Keratinocyte (primary cell): ENCODE results near the gene XPA. TPM values are rescaled to one million over a fixed set of nuclear protein-coding genes. Genes with fewer than 3 reads are reported as not detected.

Experiments used
- DNase-seq: peaks from one replicate; pipeline ENCODE4 v3.0.0-alpha.2; 2011; ENCODE audit warnings: low read depth, missing footprints, low spot score
- FAIRE-seq: peaks from 2 replicates; lab custom pipeline; 2011; peaks lifted over from hg19 to GRCh38; lab: Jason Lieb, UNC
- H2AFZ ChIP-seq: 2 replicates; pipeline ENCODE4 v1.6.0; 2012; ENCODE audit warnings: low read length, control low read depth, inconsistent platforms; ENCODE audit not compliant: control insufficient read depth
- H3K27ac ChIP-seq: 2 replicates; pipeline ENCODE4 v1.5.1; 2011; ENCODE audit warnings: low read length; ENCODE audit not compliant: control insufficient read depth, insufficient read depth
- H3K27me3 ChIP-seq: 3 replicates; pipeline ENCODE4 v1.6.0; 2011; ENCODE audit warnings: low read length; ENCODE audit not compliant: control insufficient read depth, insufficient read depth; ENCODE audit errors: extremely low read depth
- H3K36me3 ChIP-seq, 2 experiments: 2 replicates in 1 of 2; 3 replicates in 1 of 2; pipeline ENCODE4 v1.5.1; 2011; ENCODE audit warnings: low read length in 2 of 2, mild to moderate bottlenecking in 1 of 2; ENCODE audit not compliant: control insufficient read depth in 2 of 2, insufficient read depth in 2 of 2; ENCODE audit errors: extremely low read depth in 1 of 2
- H3K4me1 ChIP-seq: 3 replicates; pipeline ENCODE4 v1.5.1; 2011; ENCODE audit warnings: low read length; ENCODE audit not compliant: control insufficient read depth, insufficient read depth; ENCODE audit errors: extremely low read depth
- H3K4me2 ChIP-seq: 3 replicates; pipeline ENCODE4 v1.6.0; 2011; ENCODE audit warnings: low read depth, low read length; ENCODE audit not compliant: control insufficient read depth, insufficient read depth; ENCODE audit errors: extremely low read depth
- H3K4me3 ChIP-seq, 3 experiments: fragments of 200-600 bp in 1 of 3; sonication (generic) in 1 of 3; 2 replicates in 2 of 3; 3 replicates in 1 of 3; pipeline ENCODE4 v1.5.1; 2011 to 2016; ENCODE audit warnings: low read length in 3 of 3, mild to moderate bottlenecking in 3 of 3, control low read depth in 2 of 3, inconsistent platforms in 1 of 3, low read depth in 1 of 3, mixed read lengths in 1 of 3, mixed run types in 1 of 3, moderate library complexity in 1 of 3; ENCODE audit not compliant: control insufficient read depth in 2 of 3, insufficient read depth in 2 of 3; ENCODE audit errors: extremely low read depth in 1 of 3
- H3K79me2 ChIP-seq: 2 replicates; pipeline ENCODE4 v1.6.0; 2012; ENCODE audit warnings: low read length; ENCODE audit not compliant: control insufficient read depth, insufficient read depth
- H3K9ac ChIP-seq: 3 replicates; pipeline ENCODE4 v1.6.0; 2011; ENCODE audit warnings: low read length; ENCODE audit not compliant: control insufficient read depth, insufficient read depth; ENCODE audit errors: extremely low read depth
- H3K9me1 ChIP-seq: 3 replicates; pipeline ENCODE4 v1.6.0; 2011; ENCODE audit warnings: low read length; ENCODE audit not compliant: control insufficient read depth, insufficient read depth; ENCODE audit errors: extremely low read depth
- H3K9me3 ChIP-seq: 2 replicates; pipeline ENCODE4 v1.5.1; 2012; ENCODE audit warnings: low read depth, low read length; ENCODE audit not compliant: control insufficient read depth
- H4K20me1 ChIP-seq: 3 replicates; pipeline ENCODE4 v1.6.0; 2011; ENCODE audit warnings: low read length; ENCODE audit not compliant: control insufficient read depth, insufficient read depth; ENCODE audit errors: extremely low read depth
- EZH2 ChIP-seq: IDR thresholded peaks from one replicate; pipeline ENCODE4 v1.6.1; 2012; ENCODE audit warnings: inconsistent platforms, mild to moderate bottlenecking, low read length, moderate library complexity
- dilution Hi-C: fragments of 300-500 bp; cut with MboI; formaldehyde crosslinking; loops from one replicate; pipeline ENCODE4 v1.7.0; 2020; ENCODE audit warnings: low sequenced_read_pairs; ENCODE audit not compliant: extremely low pct_ligation_motif_present
- polyA plus RNA-seq, 5 experiments: library from polyadenylated mRNA; depleted of rRNA in 3 of 5; stranded (reverse) in 3 of 5; stranded (forward) in 1 of 5; unstranded in 1 of 5; fragments of >200 nt; gene quantifications; 1 replicate in 1 of 5; 2 replicates in 3 of 5; 3 replicates in 1 of 5; pipeline versions ENCODE4 v1.2.1 to v1.2.3, GENCODE V29; 2011 to 2012; ENCODE audit warnings: missing spikeins in 2 of 5, low read depth in 1 of 5, low replicate concordance in 1 of 5
- TF ChIP-seq, protein P1 (sequence below), 3 experiments: IDR thresholded peaks in 1 of 3; conservative IDR thresholded peaks in 1 of 3; optimal IDR thresholded peaks in 1 of 3; 2 replicates in 2 of 3; 3 replicates in 1 of 3; pipeline versions ENCODE3 to v1.5.1; 2011; ENCODE audit warnings: low read length in 3 of 3, mild to moderate bottlenecking in 3 of 3, moderate library complexity in 2 of 3, control low read depth in 1 of 3, inconsistent platforms in 1 of 3; ENCODE audit not compliant: insufficient read depth in 2 of 3; ENCODE audit errors: extremely low read depth in 1 of 3

Gene XPA
- polyA plus RNA-seq, 1 donor (not counting 4 experiments of a cell fraction or from before 2014, with no cell fraction given): 4.1 TPM

DNA sequence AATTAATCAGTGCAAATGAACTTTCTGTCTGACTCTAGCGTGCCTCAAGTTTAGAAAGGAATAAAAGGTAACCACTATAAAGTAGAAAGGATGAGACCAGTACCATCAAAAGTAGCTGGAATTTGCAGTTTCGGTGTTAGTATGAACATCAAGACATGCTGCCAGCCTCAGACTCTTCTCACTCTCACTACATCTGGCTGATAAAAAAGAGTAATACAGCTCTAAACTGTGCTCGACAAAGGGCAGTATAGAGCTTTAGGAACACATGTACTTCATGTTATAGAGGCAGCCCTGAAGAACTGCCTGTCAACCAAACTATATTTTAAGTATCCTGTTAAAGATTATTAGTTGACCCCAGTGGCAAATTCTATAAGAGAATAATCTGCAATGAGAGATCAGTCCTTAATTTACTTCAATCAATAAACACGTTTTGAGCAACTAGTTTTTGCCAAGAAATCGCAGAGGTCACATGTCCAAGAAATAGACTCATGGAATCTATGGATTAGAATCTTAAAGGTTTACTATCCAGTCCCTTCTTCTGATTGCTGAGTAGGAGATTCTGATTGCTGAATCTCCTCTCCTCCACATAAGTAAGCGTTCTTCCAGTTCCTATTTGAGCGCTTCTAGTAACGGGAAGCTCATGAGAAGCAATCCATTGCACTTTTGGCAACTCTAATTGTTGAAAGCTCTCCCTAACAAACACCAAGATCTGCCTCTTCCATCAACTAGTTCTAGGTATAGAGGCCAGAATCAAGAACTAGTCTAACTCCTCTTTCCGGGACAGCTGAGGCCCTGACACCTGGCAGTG, 941 bp downstream of the XPA start:
- H3K4me1 ChIP-seq: peaks cover 17% of the 10 kb centered on the region
- peak overlapping the region; percentile 90 for H3K4me2 ChIP-seq
- H3K4me3 ChIP-seq: peak overlapping the region; percentile 70 to 86 (median 78)
- H2AFZ ChIP-seq: peak overlapping the region; percentile 91
- peak overlapping the region; percentile 62 for H3K27ac ChIP-seq
- FAIRE-seq: no peak
- no peaks in the 10 kb centered on the region for H3K9me1 ChIP-seq
- no peaks in the 10 kb centered on the region for H4K20me1 ChIP-seq
- no peaks in the 10 kb centered on the region for H3K36me3 ChIP-seq
- H3K9ac ChIP-seq: peak overlapping the region; percentile 83
- no peaks in the 10 kb centered on the region for H3K27me3 ChIP-seq
- dilution Hi-C loops: no loop called here
- TF ChIP-seq, protein P1, sequence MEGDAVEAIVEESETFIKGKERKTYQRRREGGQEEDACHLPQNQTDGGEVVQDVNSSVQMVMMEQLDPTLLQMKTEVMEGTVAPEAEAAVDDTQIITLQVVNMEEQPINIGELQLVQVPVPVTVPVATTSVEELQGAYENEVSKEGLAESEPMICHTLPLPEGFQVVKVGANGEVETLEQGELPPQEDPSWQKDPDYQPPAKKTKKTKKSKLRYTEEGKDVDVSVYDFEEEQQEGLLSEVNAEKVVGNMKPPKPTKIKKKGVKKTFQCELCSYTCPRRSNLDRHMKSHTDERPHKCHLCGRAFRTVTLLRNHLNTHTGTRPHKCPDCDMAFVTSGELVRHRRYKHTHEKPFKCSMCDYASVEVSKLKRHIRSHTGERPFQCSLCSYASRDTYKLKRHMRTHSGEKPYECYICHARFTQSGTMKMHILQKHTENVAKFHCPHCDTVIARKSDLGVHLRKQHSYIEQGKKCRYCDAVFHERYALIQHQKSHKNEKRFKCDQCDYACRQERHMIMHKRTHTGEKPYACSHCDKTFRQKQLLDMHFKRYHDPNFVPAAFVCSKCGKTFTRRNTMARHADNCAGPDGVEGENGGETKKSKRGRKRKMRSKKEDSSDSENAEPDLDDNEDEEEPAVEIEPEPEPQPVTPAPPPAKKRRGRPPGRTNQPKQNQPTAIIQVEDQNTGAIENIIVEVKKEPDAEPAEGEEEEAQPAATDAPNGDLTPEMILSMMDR (optimal IDR thresholded peaks at IDR 0.05 in 1 of 3, IDR thresholded peaks at IDR 0.05 in 1 of 3, conservative IDR thresholded peaks at IDR 0.05 in 1 of 3; ENCODE audit: extremely low read depth in 1 of 3, insufficient read depth in 2 of 3, low read length in 3 of 3): no peak
- no peak for TF ChIP-seq EZH2
- H3K79me2 ChIP-seq: peaks cover 20% of the 10 kb centered on the region
- no peak for DNase-seq
- H3K9me3 ChIP-seq: no peaks in the 10 kb centered on the region

DNA sequence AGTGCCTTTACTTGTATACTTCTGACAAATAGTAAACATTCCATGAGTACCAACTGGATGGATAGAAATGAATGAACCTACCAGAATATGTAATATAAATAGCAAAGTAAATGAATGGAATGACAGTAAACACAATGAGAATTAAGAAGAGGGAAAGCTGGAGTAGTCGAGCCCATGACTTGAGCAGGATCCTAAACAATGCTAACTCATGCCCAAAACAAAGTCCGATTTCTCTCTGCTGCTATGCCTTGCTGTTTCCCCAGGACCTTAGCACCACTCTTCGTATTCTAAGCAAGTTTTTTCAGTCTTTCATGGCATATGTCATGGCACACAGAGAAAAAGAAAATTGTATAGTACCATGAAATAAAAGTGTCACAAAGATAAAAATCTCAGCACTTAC, 1.8 kb downstream of the XPA start:
- Histone ChIP-seq H2AFZ (no peak overlapping the region), H4K20me1 (no peaks in the 10 kb centered on the region), H3K79me2 (peaks cover 20% of the 10 kb centered on the region), H3K9me1 (no peaks in the 10 kb centered on the region), H3K9me3 (no peaks in the 10 kb centered on the region), H3K4me1 (peaks cover 17% of the 10 kb centered on the region), H3K4me2 (peak overlapping the region; percentile 90), H3K9ac (no peak overlapping the region), H3K27ac (no peak overlapping the region), H3K36me3 (peaks cover 2 to 3% of the 10 kb centered on the region in 2 experiments), H3K27me3 (no peaks in the 10 kb centered on the region), H3K4me3 (peak overlapping the region in 1 of 3 experiments; percentile 78)
- TF ChIP-seq, protein P1 (optimal IDR thresholded peaks at IDR 0.05 in 1 of 3, IDR thresholded peaks at IDR 0.05 in 1 of 3, conservative IDR thresholded peaks at IDR 0.05 in 1 of 3; ENCODE audit: extremely low read depth in 1 of 3, insufficient read depth in 2 of 3, low read length in 3 of 3): no peak
- TF ChIP-seq EZH2: no peak
- FAIRE-seq (no peak), DNase-seq (no peak)
- dilution Hi-C loops: no loop called here
